WTC11 (cell line): Measurements from ENCODE around the gene LAMB4. TPM values are rescaled to one million over a fixed set of nuclear protein-coding genes. Genes with fewer than 3 reads are reported as not detected.

Experiments used
- ATAC-seq: fragments of 200-7000 bp; cut with Tn5 transposase; 2 replicates; pipeline ENCODE4 v1.10.0; 2021; ENCODE audit warnings: mild to moderate bottlenecking, moderate library complexity
- CTCF ChIA-PET: fragments of 300-600 bp; sonication (Branson Sonifier 250); formaldehyde crosslinking; loops from one replicate; lab custom pipeline; 2021; ENCODE audit warnings: antibody characterized with exemption; lab: Charles Lee
- POLR2A ChIA-PET: fragments of 350-600 bp; sonication (Branson Sonifier 250); formaldehyde crosslinking; loops from one replicate; lab custom pipeline; 2021; ENCODE audit warnings: antibody characterized with exemption; lab: Charles Lee
- DNase-seq: peaks from one replicate; pipeline ENCODE4 v3.0.0; 2021; ENCODE audit warnings: low spot score
- H3K27ac Mint-ChIP-seq: 2 replicates; pipeline ENCODE4 v1.8.0; 2021; ENCODE audit warnings: mixed read lengths
- H3K27me3 Mint-ChIP-seq: 2 replicates; pipeline ENCODE4 v1.8.0; 2021; ENCODE audit warnings: low read depth, mild to moderate bottlenecking, moderate library complexity, mixed read lengths
- H3K36me3 Mint-ChIP-seq: 2 replicates; pipeline ENCODE4 v1.8.0; 2021; ENCODE audit warnings: mixed read lengths
- H3K4me1 Mint-ChIP-seq: 2 replicates; pipeline ENCODE4 v1.8.0; 2022; ENCODE audit warnings: mixed read lengths
- H3K4me3 Mint-ChIP-seq: 2 replicates; pipeline ENCODE4 v1.8.0; 2021; ENCODE audit warnings: mild to moderate bottlenecking, moderate library complexity, mixed read lengths
- H3K9me3 Mint-ChIP-seq: 2 replicates; pipeline ENCODE4 v1.8.0; 2021; ENCODE audit warnings: mixed read lengths
- ATF6 ChIP-seq: sonication (generic); formaldehyde crosslinking; IDR thresholded peaks from 2 replicates; pipeline ENCODE4 v1.8.1; 2023; ENCODE audit warnings: mild to moderate bottlenecking, missing genetic modification reagents
- CTCF ChIP-seq: fragments of 200-600 bp; IDR thresholded peaks from 2 replicates; pipeline ENCODE4 v1.8.0; 2022; ENCODE audit warnings: antibody characterized with exemption
- EMX1 ChIP-seq: fragments of 250-450 bp; sonication (Bioruptor Pico); IDR thresholded peaks from 2 replicates; pipeline ENCODE4 v1.8.0; 2021; ENCODE audit warnings: mild to moderate bottlenecking
- FOXJ3 ChIP-seq: sonication (generic); formaldehyde crosslinking; IDR thresholded peaks from 2 replicates; pipeline ENCODE4 v1.9.0; 2021; ENCODE audit warnings: missing genetic modification reagents, mild to moderate bottlenecking, borderline replicate concordance
- GABPB1 ChIP-seq: sonication (generic); formaldehyde crosslinking; IDR thresholded peaks from 2 replicates; pipeline ENCODE4 v1.8.1; 2023; ENCODE audit warnings: mild to moderate bottlenecking, missing genetic modification reagents
- KAT7 ChIP-seq: sonication (generic); formaldehyde crosslinking; IDR thresholded peaks from 2 replicates; pipeline ENCODE4 v1.8.1; 2023; ENCODE audit warnings: missing genetic modification reagents, mild to moderate bottlenecking, borderline replicate concordance
- NR3C1 ChIP-seq: sonication (generic); formaldehyde crosslinking; conservative IDR thresholded peaks from 2 replicates; pipeline ENCODE4 v1.8.1; 2023; ENCODE audit warnings: low read depth, mild to moderate bottlenecking, missing genetic modification reagents
- PRRX2 ChIP-seq: fragments of 250-450 bp; sonication (Bioruptor Pico); IDR thresholded peaks from 2 replicates; pipeline ENCODE4 v1.8.0; 2021; ENCODE audit warnings: mild to moderate bottlenecking
- SMAD3 ChIP-seq: sonication (generic); formaldehyde crosslinking; IDR thresholded peaks from 2 replicates; pipeline ENCODE4 v1.8.0; 2022; ENCODE audit warnings: missing genetic modification reagents, mild to moderate bottlenecking, borderline replicate concordance
- ZBTB21 ChIP-seq: sonication (generic); formaldehyde crosslinking; IDR thresholded peaks from 2 replicates; pipeline ENCODE4 v1.8.1; 2023; ENCODE audit warnings: mild to moderate bottlenecking, missing genetic modification reagents, borderline replicate concordance
- ZNF219 ChIP-seq: sonication (generic); formaldehyde crosslinking; IDR thresholded peaks from 2 replicates; pipeline ENCODE4 v1.8.0; 2023; ENCODE audit warnings: missing genetic modification reagents, mild to moderate bottlenecking, borderline replicate concordance
- ZNF396 ChIP-seq: fragments of 250-450 bp; sonication (Bioruptor Pico); IDR thresholded peaks from 2 replicates; pipeline ENCODE4 v1.8.0; 2021; ENCODE audit warnings: mild to moderate bottlenecking, moderate library complexity, borderline replicate concordance
- ZSCAN18 ChIP-seq: fragments of 250-450 bp; sonication (Bioruptor Pico); IDR thresholded peaks from 2 replicates; pipeline ENCODE4 v2.1.2; 2022; ENCODE audit warnings: mild to moderate bottlenecking, moderate library complexity
- total RNA-seq: library from RNA; stranded (reverse); gene quantifications from 3 replicates; pipeline ENCODE4 v1.2.3, GENCODE V29; 2021
- TF ChIP-seq, protein P1 (sequence below): sonication (generic); formaldehyde crosslinking; IDR thresholded peaks from 2 replicates; pipeline ENCODE4 v1.8.1; 2023; ENCODE audit warnings: mild to moderate bottlenecking, moderate library complexity, missing genetic modification reagents
- TF ChIP-seq, protein P2 (sequence below): sonication (generic); formaldehyde crosslinking; IDR thresholded peaks from 2 replicates; pipeline ENCODE4 v1.8.1; 2023; ENCODE audit warnings: mild to moderate bottlenecking, missing genetic modification reagents, moderate library complexity
- TF ChIP-seq, protein P3 (sequence below): sonication (generic); formaldehyde crosslinking; IDR thresholded peaks from 2 replicates; pipeline ENCODE4 v1.8.1; 2022; ENCODE audit warnings: low read depth, mild to moderate bottlenecking, moderate library complexity, missing genetic modification reagents, borderline replicate concordance
- TF ChIP-seq, protein P4 (sequence below): sonication (generic); formaldehyde crosslinking; IDR thresholded peaks from 2 replicates; pipeline ENCODE4 v1.8.1; 2022; ENCODE audit warnings: missing genetic modification reagents, borderline replicate concordance

Gene LAMB4
- total RNA-seq, 1 experiment from 2014 or later: not detected

- CTCF ChIA-PET: no interaction called here
- no peak for DNase-seq
- H3K4me3 Mint-ChIP-seq: no peak overlapping the region
- ATAC-seq: no peak
- no peaks in the 10 kb centered on the region for H3K27me3 Mint-ChIP-seq
- H3K27ac Mint-ChIP-seq: no peak overlapping the region
- TF ChIP-seq CTCF: no peak
- TF ChIP-seq FOXJ3 (CRISPR knock-in tag): no peak
- no peak for TF ChIP-seq ZBTB21 (CRISPR knock-in tag)
- no peak for TF ChIP-seq NR3C1 (CRISPR knock-in tag)
- TF ChIP-seq ATF6 (CRISPR knock-in tag): no peak
- TF ChIP-seq ZNF219 (CRISPR knock-in tag): no peak
- TF ChIP-seq SMAD3: no peak
- TF ChIP-seq, protein P1, sequence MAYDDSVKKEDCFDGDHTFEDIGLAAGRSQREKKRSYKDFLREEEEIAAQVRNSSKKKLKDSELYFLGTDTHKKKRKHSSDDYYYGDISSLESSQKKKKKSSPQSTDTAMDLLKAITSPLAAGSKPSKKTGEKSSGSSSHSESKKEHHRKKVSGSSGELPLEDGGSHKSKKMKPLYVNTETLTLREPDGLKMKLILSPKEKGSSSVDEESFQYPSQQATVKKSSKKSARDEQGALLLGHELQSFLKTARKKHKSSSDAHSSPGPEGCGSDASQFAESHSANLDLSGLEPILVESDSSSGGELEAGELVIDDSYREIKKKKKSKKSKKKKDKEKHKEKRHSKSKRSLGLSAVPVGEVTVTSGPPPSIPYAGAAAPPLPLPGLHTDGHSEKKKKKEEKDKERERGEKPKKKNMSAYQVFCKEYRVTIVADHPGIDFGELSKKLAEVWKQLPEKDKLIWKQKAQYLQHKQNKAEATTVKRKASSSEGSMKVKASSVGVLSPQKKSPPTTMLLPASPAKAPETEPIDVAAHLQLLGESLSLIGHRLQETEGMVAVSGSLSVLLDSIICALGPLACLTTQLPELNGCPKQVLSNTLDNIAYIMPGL: no peak
- TF ChIP-seq GABPB1 (CRISPR knock-in tag): no peak
- no peak for TF ChIP-seq KAT7 (CRISPR knock-in tag)
- TF ChIP-seq, protein P2, sequence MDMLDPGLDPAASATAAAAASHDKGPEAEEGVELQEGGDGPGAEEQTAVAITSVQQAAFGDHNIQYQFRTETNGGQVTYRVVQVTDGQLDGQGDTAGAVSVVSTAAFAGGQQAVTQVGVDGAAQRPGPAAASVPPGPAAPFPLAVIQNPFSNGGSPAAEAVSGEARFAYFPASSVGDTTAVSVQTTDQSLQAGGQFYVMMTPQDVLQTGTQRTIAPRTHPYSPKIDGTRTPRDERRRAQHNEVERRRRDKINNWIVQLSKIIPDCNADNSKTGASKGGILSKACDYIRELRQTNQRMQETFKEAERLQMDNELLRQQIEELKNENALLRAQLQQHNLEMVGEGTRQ (CRISPR knock-in tag): no peak
- TF ChIP-seq, protein P3, sequence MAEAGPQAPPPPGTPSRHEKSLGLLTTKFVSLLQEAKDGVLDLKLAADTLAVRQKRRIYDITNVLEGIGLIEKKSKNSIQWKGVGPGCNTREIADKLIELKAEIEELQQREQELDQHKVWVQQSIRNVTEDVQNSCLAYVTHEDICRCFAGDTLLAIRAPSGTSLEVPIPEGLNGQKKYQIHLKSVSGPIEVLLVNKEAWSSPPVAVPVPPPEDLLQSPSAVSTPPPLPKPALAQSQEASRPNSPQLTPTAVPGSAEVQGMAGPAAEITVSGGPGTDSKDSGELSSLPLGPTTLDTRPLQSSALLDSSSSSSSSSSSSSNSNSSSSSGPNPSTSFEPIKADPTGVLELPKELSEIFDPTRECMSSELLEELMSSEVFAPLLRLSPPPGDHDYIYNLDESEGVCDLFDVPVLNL (CRISPR knock-in tag): no peak
- TF ChIP-seq, protein P4, sequence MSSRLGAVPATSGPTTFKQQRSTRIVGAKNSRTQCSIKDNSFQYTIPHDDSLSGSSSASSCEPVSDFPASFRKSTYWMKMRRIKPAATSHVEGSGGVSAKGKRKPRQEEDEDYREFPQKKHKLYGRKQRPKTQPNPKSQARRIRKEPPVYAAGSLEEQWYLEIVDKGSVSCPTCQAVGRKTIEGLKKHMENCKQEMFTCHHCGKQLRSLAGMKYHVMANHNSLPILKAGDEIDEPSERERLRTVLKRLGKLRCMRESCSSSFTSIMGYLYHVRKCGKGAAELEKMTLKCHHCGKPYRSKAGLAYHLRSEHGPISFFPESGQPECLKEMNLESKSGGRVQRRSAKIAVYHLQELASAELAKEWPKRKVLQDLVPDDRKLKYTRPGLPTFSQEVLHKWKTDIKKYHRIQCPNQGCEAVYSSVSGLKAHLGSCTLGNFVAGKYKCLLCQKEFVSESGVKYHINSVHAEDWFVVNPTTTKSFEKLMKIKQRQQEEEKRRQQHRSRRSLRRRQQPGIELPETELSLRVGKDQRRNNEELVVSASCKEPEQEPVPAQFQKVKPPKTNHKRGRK (CRISPR knock-in tag): no peak
- TF ChIP-seq ZNF396: no peak
- no peak for TF ChIP-seq ZSCAN18 (CRISPR knock-in tag)
- TF ChIP-seq PRRX2 (CRISPR knock-in tag): no peak
- no peak for TF ChIP-seq EMX1 (CRISPR knock-in tag)
- H3K9me3 Mint-ChIP-seq: no peaks in the 10 kb centered on the region
- peaks cover 26% of the 10 kb centered on the region for H3K4me1 Mint-ChIP-seq
- H3K36me3 Mint-ChIP-seq: peaks cover 51% of the 10 kb centered on the region
- POLR2A ChIA-PET: no interaction called here
These were observed 151.2 kb downstream of the LAMB4 start for GRCh38 chr7:107978815-107979408.
